ENCODE measurements around the gene SERPINA4.
"Not testable (repeated sequence)": the region's sequence is repeated elsewhere in the genome, so short reads cannot be mapped to it uniquely, and the experiment has no call there.

Gene SERPINA4

DNA sequence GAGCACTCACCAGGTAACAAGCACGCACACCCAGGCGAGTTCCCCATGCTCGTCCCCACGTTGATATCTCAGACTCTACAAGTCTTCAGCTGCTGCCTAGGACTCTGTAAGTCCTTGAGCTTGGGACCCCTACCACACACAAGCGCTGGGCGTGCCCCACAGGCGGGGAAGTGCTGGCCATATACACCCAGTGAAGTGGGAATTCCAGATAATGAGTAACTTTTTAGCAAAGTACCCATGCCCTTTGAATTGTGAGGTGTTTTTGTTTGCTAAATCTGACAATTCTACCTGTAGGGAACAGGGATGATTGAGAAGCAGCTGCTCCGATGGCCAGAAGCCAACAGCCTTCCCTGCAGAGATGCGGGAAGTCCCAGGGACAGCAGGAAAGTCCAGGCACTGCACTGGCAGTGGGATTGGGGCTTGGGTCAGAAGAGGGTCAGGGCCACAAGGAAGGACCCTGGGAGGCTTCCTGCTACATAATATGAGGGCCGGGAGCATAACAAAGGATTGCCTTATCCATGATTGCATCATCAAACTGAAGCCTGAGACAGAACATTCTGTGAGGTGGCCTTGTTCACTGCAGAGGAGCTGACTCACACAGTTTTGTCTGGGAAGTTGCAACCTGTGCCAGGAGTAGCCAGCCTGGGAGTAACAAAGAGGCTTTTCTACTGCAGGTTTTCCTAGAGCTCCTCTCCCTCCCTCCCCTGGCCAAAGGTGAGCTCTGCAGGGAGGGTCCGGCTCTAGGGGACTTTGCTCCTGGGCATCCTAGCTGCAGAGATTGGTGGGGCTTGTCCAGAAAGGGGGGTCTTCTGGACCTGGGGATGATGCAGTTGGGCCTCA is 37.8 kb downstream of the SERPINA4 start:
- in situ Hi-C loops (cut with HindIII; ENCODE audit: low sequenced_read_pairs): no loop called here
- H3K4me3 ChIP-seq (ENCODE audit: low read depth, low read length): no peak overlapping the region
- peak; percentile 99 for DNase-seq (ENCODE audit: low read depth, low spot score)
- TF ChIP-seq, protein P1, sequence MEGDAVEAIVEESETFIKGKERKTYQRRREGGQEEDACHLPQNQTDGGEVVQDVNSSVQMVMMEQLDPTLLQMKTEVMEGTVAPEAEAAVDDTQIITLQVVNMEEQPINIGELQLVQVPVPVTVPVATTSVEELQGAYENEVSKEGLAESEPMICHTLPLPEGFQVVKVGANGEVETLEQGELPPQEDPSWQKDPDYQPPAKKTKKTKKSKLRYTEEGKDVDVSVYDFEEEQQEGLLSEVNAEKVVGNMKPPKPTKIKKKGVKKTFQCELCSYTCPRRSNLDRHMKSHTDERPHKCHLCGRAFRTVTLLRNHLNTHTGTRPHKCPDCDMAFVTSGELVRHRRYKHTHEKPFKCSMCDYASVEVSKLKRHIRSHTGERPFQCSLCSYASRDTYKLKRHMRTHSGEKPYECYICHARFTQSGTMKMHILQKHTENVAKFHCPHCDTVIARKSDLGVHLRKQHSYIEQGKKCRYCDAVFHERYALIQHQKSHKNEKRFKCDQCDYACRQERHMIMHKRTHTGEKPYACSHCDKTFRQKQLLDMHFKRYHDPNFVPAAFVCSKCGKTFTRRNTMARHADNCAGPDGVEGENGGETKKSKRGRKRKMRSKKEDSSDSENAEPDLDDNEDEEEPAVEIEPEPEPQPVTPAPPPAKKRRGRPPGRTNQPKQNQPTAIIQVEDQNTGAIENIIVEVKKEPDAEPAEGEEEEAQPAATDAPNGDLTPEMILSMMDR (IDR thresholded peaks at IDR 0.05; ENCODE audit: low read depth, low read length): peak; percentile 43

DNA sequence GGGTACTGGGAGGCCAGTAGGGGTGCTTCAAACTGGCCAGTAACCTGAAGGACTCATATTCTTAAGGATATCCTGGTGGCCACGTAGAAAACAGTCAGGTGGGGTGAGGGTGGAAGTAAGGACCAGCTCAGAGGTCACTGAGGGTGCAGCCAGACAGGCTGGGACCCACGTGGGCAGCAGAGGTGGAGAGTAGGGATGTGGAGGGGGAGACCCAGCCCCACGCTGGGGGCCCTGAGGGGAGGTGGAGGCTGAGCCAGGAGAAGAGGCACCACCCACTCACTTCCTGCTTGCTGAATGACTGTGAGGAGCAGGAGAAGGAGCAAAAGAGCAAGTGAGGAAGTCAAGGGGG is 38.4 kb downstream of the SERPINA4 start:
- TF ChIP-seq, protein P1 (IDR thresholded peaks at IDR 0.05; ENCODE audit: low read depth, low read length): no peak
- no peak for DNase-seq (ENCODE audit: low read depth, low spot score)

DNA sequence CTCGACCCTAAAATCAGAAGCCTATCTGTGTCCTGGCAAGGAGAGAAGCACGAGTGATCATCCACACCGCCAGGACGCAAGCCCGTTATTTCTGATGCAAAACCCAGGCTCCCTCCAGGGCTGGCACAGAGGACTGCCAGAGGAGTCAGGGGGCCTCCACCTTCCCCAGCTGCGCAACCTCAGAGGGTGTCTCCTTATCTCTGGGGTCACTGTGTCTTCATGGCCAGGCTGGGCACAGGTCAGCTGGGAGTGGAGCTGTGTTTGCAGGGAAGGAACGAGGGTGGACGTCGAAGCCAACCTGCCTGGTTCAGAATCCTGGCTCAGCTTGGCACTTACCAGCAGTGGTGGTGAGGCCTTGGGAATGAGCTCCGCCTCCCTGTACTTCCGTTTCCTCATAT is 38.9 kb downstream of the SERPINA4 start:
- in situ Hi-C loops (cut with HindIII; ENCODE audit: low sequenced_read_pairs): no loop called here

More for the DNA sequence above, 38.4 kb downstream of the SERPINA4 start:
- in situ Hi-C loops (cut with HindIII; ENCODE audit: low sequenced_read_pairs): no loop called here
- H3K4me3 ChIP-seq (ENCODE audit: low read depth, low read length): no peak overlapping the region

DNA sequence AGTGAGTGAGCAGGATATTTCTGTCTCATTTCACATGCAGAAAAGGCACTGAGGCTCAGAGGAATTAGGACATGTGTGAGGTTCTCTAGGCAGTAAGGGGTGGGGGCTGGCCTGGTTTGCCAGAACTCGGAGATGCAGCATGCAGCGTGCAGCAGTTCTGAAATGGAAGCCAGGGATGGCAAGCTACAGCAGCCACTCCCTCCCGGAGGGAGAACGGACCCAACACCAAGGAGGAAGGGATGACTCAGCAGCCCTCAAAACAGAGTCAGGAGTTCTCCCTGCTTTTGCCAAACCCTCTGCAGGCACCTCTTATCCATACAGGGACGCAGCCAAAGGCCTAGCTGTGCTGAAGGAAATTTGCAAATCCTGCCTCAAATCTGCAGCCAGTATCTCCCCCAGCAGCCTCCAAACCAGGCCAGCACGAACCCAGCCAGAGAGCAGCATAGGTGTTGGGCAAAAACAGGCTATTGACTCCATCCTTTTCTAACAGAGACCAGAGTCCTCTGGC is 40.7 kb downstream of the SERPINA4 start:
- peak; percentile 93 for DNase-seq (ENCODE audit: low read depth, low spot score)
- TF ChIP-seq, protein P1 (IDR thresholded peaks at IDR 0.05; ENCODE audit: low read depth, low read length): no peak
- in situ Hi-C loops (cut with HindIII; ENCODE audit: low sequenced_read_pairs): no loop called here
- no peak overlapping the region for H3K4me3 ChIP-seq (ENCODE audit: low read depth, low read length)

More for the DNA sequence above, 38.9 kb downstream of the SERPINA4 start:
- no peak overlapping the region for H3K4me3 ChIP-seq (ENCODE audit: low read depth, low read length)
- no peak for DNase-seq (ENCODE audit: low read depth, low spot score)
- TF ChIP-seq, protein P1 (IDR thresholded peaks at IDR 0.05; ENCODE audit: low read depth, low read length): no peak

DNA sequence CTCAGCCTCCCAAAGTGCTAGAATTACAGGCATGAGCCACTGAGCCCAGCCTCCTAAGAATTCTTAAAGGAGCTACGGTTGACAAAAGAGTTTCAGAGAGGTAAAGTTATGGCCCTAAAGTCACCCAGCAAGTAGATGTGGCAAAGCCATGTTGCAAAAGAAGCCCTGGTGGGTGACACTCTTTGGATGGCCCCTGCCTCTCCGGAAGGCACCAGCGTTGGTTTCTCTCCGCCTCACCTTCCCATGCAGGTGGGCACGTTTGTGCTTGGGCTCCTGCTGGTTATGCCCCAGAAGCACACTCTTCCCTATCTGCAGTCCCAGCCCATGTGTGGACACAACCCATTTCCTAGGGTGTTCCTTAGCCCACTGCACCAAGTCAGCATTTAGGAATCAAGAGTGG is 41.5 kb downstream of the SERPINA4 start:
- in situ Hi-C loops (cut with HindIII; ENCODE audit: low sequenced_read_pairs): no loop called here
- H3K4me3 ChIP-seq (ENCODE audit: low read depth, low read length): no peak overlapping the region
- TF ChIP-seq, protein P1 (IDR thresholded peaks at IDR 0.05; ENCODE audit: low read depth, low read length): no peak
- DNase-seq (ENCODE audit: low read depth, low spot score): no peak

DNA sequence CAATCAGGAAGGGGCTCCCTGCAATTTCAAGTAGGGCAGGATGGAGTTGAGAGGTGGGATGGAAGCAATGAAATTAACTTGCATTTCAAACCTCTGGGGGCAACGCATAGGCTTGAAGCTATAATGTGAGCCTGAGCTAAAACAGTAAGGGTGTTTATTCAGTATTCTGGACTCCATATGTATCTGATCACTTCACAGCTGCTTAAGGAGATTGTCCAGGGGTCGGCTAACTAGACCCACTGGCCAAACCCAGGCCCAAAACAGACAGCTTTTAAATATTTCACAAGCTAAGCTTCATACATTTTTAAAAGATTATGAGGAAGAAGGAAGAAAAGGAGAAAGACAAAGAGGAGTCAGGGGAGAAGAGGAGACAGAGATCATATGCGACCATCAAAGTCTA is 44.1 kb downstream of the SERPINA4 start:
- TF ChIP-seq, protein P1 (IDR thresholded peaks at IDR 0.05; ENCODE audit: low read depth, low read length): no peak
- no peak overlapping the region for H3K4me3 ChIP-seq (ENCODE audit: low read depth, low read length)
- DNase-seq (ENCODE audit: low read depth, low spot score): no peak
- in situ Hi-C loops (cut with HindIII; ENCODE audit: low sequenced_read_pairs): no loop called here

DNA sequence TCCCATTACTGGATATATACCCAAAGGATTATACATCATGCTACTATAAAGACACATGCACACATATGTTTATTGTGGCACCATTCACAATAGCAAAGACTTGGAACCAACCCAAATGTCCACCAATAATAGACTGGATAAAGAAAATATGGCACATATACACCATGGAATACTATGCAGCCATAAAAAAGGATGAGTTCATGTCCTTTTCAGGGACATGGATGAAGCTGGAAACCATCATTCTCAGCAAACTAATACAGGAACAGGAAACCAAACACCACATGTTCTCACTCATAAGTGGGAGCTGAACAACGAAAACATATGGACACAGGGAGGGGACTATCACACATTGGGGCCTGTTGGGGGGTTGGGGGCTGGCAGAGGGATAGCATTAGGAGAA is 47.7 kb downstream of the SERPINA4 start:
- H3K4me3 ChIP-seq (ENCODE audit: low read depth, low read length); in situ Hi-C loops (cut with HindIII; ENCODE audit: low sequenced_read_pairs); DNase-seq (ENCODE audit: low read depth, low spot score): not testable (repeated sequence)

All from astrocyte of the spinal cord (primary cell).